ENCODE measurements around the gene SENP5.

Gene SENP5

GRCh38 chr3:196872316-196872715 is 4.6 kb downstream of the SENP5 start:
- no peak for TF ChIP-seq POLR2AphosphoS5 (IDR thresholded peaks at IDR 0.05; ENCODE audit: low read depth, low read length)
- no peak for TF ChIP-seq FOXP2 (optimal IDR thresholded peaks at IDR 0.05; ENCODE audit: borderline replicate concordance, extremely low read depth, extremely low read length, insufficient read depth)
- TF ChIP-seq, protein P1, sequence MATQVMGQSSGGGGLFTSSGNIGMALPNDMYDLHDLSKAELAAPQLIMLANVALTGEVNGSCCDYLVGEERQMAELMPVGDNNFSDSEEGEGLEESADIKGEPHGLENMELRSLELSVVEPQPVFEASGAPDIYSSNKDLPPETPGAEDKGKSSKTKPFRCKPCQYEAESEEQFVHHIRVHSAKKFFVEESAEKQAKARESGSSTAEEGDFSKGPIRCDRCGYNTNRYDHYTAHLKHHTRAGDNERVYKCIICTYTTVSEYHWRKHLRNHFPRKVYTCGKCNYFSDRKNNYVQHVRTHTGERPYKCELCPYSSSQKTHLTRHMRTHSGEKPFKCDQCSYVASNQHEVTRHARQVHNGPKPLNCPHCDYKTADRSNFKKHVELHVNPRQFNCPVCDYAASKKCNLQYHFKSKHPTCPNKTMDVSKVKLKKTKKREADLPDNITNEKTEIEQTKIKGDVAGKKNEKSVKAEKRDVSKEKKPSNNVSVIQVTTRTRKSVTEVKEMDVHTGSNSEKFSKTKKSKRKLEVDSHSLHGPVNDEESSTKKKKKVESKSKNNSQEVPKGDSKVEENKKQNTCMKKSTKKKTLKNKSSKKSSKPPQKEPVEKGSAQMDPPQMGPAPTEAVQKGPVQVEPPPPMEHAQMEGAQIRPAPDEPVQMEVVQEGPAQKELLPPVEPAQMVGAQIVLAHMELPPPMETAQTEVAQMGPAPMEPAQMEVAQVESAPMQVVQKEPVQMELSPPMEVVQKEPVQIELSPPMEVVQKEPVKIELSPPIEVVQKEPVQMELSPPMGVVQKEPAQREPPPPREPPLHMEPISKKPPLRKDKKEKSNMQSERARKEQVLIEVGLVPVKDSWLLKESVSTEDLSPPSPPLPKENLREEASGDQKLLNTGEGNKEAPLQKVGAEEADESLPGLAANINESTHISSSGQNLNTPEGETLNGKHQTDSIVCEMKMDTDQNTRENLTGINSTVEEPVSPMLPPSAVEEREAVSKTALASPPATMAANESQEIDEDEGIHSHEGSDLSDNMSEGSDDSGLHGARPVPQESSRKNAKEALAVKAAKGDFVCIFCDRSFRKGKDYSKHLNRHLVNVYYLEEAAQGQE (IDR thresholded peaks at IDR 0.05; ENCODE audit: insufficient read depth in 1 of 2, low read depth in 2 of 2, low read length in 2 of 2): no peak
- no peak for TF ChIP-seq SIN3A (IDR thresholded peaks at IDR 0.05; ENCODE audit: borderline replicate concordance, insufficient read depth, low read length)
- no peak for TF ChIP-seq TAF1 (IDR thresholded peaks at IDR 0.05; ENCODE audit: borderline replicate concordance, insufficient read depth, low read length)

DNA sequence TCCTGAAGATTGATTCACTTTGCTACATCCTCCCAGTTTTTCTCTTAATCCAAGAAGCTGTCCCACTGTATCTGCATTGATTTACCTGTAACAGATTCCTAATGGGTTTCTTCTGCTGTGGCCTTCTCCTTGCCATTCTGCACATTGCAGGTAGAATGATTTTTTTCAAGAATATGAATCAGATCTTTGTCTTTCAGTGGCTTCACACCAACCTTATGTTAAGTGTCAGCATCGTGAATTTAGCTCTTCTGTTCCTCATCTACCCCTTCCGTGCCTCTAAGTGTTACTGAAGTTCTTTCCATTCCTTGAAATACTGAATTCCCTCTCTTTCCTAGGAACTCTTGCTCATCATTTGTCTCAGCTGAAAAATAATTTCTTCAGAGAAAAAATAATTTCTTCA is 7.5 kb downstream of the SENP5 start:
- TF ChIP-seq TAF1 (IDR thresholded peaks at IDR 0.05; ENCODE audit: borderline replicate concordance, insufficient read depth, low read length) (no peak), POLR2AphosphoS5 (IDR thresholded peaks at IDR 0.05; ENCODE audit: low read depth, low read length) (no peak), FOXP2 (optimal IDR thresholded peaks at IDR 0.05; ENCODE audit: borderline replicate concordance, extremely low read depth, extremely low read length, insufficient read depth) (no peak), SIN3A (IDR thresholded peaks at IDR 0.05; ENCODE audit: borderline replicate concordance, insufficient read depth, low read length) (no peak)
- TF ChIP-seq, protein P1 (IDR thresholded peaks at IDR 0.05; ENCODE audit: insufficient read depth in 1 of 2, low read depth in 2 of 2, low read length in 2 of 2): no peak

GRCh38 chr3:196883361-196883760 is 15.6 kb downstream of the SENP5 start:
- no peak for TF ChIP-seq SIN3A (IDR thresholded peaks at IDR 0.05; ENCODE audit: borderline replicate concordance, insufficient read depth, low read length)
- TF ChIP-seq, protein P1 (IDR thresholded peaks at IDR 0.05; ENCODE audit: insufficient read depth in 1 of 2, low read depth in 2 of 2, low read length in 2 of 2): no peak
- TF ChIP-seq TAF1 (IDR thresholded peaks at IDR 0.05; ENCODE audit: borderline replicate concordance, insufficient read depth, low read length): no peak
- no peak for TF ChIP-seq FOXP2 (optimal IDR thresholded peaks at IDR 0.05; ENCODE audit: borderline replicate concordance, extremely low read depth, extremely low read length, insufficient read depth)
- no peak for TF ChIP-seq POLR2AphosphoS5 (IDR thresholded peaks at IDR 0.05; ENCODE audit: low read depth, low read length)

DNA sequence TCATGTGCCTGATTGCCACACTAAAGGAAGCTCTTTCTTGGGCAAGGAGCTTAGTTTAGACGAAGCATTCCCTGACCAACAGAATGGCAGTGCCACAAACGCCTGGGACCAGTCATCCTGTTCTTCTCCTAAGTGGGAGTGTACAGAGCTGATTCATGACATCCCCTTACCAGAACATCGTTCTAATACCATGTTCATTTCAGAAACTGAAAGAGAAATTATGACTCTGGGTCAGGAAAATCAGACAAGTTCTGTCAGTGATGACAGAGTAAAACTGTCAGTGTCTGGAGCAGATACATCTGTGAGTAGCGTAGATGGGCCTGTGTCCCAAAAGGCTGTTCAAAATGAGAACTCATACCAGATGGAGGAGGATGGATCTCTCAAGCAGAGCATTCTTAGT is 18.4 kb downstream of the SENP5 start:
- TF ChIP-seq POLR2AphosphoS5 (IDR thresholded peaks at IDR 0.05; ENCODE audit: low read depth, low read length) (no peak), SIN3A (IDR thresholded peaks at IDR 0.05; ENCODE audit: borderline replicate concordance, insufficient read depth, low read length) (no peak), FOXP2 (optimal IDR thresholded peaks at IDR 0.05; ENCODE audit: borderline replicate concordance, extremely low read depth, extremely low read length, insufficient read depth) (no peak), TAF1 (IDR thresholded peaks at IDR 0.05; ENCODE audit: borderline replicate concordance, insufficient read depth, low read length) (no peak)
- TF ChIP-seq, protein P1 (IDR thresholded peaks at IDR 0.05; ENCODE audit: insufficient read depth in 1 of 2, low read depth in 2 of 2, low read length in 2 of 2): no peak
